HTERT RPE-1 (cell line): ENCODE data around the gene CFAP52.
"Not testable (repeated sequence)": the region's sequence is repeated elsewhere in the genome, so short reads cannot be mapped to it uniquely, and the experiment has no call there.

Experiments
- in situ Hi-C: fragments of 300-500 bp; cut with MboI; formaldehyde crosslinking; loops from 4 replicates; pipeline ENCODE4 v1.14.3; 2020; ENCODE audit warnings: low sequenced_read_pairs

The CFAP52 gene, protein sequence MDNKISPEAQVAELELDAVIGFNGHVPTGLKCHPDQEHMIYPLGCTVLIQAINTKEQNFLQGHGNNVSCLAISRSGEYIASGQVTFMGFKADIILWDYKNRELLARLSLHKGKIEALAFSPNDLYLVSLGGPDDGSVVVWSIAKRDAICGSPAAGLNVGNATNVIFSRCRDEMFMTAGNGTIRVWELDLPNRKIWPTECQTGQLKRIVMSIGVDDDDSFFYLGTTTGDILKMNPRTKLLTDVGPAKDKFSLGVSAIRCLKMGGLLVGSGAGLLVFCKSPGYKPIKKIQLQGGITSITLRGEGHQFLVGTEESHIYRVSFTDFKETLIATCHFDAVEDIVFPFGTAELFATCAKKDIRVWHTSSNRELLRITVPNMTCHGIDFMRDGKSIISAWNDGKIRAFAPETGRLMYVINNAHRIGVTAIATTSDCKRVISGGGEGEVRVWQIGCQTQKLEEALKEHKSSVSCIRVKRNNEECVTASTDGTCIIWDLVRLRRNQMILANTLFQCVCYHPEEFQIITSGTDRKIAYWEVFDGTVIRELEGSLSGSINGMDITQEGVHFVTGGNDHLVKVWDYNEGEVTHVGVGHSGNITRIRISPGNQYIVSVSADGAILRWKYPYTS

DNA sequence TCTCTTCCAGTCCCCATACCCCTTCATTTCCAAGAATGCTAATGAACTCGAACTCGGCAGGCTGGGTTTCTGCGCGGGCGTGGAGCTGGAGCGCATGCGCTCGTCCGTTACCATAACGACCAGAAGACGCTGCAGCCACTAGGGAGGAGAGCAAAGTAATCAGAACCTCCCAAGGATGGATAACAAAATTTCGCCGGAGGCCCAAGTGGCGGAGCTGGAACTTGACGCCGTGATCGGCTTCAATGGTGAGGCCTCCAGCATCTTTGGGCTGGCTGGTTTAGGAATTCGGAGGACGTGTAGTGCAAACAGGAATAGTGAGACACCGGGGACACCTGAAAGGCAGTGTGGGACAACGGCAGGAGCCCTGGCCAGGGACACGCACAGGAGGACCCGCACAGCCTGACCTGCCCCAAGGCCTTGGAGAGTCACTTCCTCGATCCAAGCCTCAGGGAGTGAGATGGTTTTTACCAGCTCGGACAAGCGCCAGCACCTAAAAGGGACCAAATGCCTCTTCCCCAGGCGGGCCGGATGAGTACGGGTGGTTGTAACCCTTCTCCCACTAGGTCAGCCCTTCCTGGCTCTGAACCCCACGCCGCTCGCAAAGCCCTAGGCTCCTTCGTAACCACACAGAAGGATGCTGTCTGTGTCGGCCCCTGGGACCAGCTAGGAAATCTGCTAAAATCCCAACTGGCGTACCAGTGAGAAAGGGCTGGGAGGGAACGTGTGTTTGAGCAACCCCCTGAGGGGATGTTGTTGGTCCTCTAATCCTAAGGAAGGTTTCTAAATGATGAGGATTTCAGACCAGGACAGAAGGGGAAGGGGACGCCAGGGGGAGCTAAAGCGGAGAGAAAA lies at the start of gene CFAP52:
Gene CFAP52 (plus strand): TSS at position 122 of the 852 bp plus-strand sequence. CDS start 54 bp downstream, at position 176.
- in situ Hi-C loops: no loop called here

- in situ Hi-C loops: no loop called here
Observed at GRCh38 chr17:9527788-9528187, 48.7 kb upstream of the CFAP52 start.

DNA sequence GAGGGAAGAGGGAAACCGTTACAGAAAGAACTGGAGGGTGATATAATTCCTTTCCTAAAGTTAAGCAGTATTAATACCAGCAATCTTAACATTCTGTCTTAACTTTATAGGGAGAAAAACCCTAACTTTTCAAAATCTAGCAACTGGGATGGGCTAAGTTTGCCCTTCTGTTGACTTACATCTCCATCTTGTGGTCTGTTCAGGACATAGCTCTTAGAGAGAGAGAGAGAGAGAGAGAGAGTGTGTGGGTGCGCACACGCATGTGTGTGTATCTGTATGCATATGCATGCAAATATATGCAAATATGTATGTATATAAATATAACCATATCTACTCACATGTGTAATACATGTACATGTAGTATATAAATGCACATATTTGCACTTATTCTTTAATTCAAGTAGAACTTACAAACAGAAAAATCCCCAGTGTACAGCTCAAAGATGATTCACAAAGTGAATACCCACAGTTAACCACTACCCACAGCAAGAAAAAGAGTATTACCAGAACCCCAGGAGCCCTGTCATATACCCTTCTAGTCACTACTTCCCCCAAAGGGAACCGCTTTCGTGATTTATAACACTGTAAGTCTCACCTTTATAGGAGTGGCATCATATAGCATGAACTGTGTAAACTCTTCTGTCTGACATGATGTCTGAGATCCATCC lies 47.3 kb upstream of the CFAP52 start:
- in situ Hi-C loops: no loop called here

- in situ Hi-C loops: no loop called here
Observed at GRCh38 chr17:9531034-9531433, 45.4 kb upstream of the CFAP52 start.

GRCh38 chr17:9532715-9533114 lies 43.7 kb upstream of the CFAP52 start:
- in situ Hi-C loops: no loop called here

DNA sequence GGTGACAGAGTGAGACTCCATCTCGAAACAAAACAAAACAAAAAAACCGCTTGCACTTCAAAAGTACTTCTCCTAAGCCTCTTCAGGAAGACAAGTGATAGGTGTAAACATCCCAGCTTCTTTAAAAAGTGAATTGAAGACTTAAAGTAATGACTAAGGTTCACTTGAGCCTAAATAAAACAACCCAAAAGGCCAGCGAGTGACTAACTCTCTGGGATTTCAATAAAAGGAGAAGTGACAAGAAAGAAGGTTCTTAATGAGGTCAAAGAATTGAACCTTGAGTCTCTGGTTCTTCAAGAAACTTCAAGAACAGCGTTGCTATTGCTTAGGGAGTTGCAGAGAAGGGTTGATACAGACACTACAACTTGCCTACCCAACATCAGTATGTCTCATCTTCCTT lies 43.0 kb upstream of the CFAP52 start:
- in situ Hi-C loops: no loop called here

DNA sequence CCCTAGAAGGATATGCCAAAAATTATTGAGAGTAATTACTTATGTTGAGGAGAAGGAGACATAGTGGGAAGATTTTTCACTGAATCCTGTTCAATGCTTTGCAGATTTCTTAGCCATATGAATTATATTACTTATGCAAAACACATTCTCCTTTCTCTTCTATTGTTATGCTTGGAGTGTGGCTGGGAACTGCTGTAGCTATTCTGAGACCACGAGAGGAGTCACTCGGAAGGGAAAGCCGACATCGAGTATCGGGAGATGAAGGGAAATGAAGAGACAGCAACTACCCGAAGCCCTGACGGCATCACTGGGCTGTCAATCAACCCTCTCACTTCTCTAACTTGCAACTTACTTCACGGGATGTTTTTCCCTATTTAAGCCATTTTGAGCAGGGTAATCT lies 40.4 kb upstream of the CFAP52 start:
- in situ Hi-C loops: no loop called here

DNA sequence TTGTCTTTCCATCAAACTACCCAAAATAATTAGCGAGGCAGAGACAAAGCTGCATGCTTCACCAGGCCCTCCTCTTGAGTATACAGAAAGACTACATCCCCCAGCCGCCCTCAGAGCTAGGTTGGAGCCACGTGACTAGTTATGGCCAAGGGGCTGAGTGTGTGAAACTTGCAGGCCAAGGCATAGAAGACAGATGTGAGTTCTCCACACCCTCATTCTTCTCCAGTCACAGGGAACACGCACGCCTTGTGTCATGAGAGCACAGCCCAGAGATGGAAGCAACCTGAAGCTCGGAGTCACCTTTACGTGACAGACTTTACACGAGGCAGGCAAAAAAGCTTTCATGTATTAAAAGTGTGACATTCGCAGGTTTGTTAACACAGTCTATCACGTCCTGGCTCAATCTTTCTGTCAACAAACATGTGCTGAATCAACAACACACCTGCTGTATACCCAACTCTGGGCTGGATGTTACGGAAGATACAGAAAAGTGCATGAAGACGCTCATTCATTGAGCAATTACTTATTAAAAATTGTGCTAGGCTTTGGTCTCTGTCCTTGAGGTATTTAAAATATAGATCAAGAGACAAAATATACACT lies 39.2 kb upstream of the CFAP52 start:
- in situ Hi-C loops: no loop called here

DNA sequence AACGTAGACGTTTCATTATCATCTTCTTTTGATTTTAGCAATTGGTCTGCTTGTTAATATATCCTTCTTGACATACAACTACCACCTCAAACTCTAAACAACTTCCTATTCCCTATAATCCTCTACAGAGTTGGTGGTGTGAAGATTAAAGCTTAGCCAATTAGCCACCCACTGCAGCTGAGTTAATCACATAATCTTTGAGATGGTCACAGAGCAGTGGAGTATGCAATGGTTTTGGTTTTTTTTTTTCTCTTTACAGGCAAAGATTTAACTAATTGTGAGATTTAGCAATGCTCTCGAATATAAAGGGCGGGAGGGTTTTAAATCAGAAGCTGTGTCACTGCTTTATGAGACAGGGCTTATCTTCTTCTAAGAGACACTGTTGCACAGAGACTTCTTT lies 37.8 kb upstream of the CFAP52 start:
- in situ Hi-C loops: no loop called here

- in situ Hi-C loops: no loop called here
Observed at GRCh38 chr17:9541718-9542117, 34.7 kb upstream of the CFAP52 start.

DNA sequence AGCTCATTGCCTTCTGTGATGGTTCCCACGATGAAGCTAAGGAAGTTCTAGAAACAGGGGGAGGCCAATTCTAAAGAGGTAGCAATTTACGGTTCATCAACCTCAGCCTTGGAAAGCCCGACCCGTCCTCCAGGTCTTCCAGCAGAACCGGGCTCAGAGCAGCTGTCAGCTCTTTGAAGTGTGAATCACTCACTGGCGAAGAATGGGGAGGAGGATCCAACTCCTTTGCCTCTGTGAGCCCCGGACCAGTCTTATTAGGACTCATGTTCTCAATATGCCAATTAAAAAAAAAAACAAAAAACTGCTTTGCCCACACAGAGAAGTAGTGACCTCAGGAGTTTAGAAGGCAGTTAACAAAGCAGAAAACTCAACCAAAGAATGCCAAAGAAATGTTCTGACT lies 32.2 kb upstream of the CFAP52 start:
- in situ Hi-C loops: no loop called here

DNA sequence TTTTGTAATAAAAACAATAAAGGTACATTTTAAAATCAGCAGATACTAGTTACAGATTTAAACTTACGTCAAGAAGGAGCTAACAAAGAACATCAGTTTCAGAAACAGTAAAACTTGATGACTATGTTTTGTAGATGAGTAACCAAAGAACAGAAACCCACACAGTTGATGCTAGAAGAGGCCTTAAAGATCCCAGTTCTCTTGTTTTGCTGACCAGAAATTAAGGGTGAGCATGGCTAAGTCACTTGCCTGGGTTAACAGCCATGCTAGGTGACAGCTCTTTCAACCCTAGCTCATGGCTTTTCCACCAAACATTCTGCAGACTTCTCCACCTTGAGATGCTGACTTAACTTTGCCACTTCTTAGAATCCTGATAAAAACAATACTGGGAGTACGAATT lies 27.2 kb upstream of the CFAP52 start:
- in situ Hi-C loops: no loop called here

GRCh38 chr17:9553181-9553580 lies 23.3 kb upstream of the CFAP52 start:
- in situ Hi-C loops: no loop called here

DNA sequence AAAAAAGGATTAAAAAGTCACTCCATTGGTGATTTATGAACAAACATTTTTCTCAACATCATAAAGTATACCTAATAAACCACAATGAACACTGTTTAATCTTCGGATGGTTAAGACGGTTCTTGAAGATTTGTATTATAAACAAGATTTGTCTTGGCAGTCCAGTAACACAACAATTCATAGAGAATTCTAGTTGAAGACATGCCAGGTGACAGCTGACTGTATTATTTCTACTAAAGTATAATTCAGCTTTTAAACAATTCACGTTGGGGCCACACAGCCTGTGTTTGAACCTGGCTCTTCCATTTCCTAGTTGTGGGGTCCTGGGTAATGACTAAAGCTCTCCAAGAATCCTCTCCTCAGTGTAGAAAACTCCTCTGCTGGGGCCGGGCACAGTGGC lies 22.8 kb upstream of the CFAP52 start:
- in situ Hi-C loops: no loop called here

- in situ Hi-C loops: not testable (repeated sequence)
Observed at GRCh38 chr17:9554715-9555114, 21.7 kb upstream of the CFAP52 start.

DNA sequence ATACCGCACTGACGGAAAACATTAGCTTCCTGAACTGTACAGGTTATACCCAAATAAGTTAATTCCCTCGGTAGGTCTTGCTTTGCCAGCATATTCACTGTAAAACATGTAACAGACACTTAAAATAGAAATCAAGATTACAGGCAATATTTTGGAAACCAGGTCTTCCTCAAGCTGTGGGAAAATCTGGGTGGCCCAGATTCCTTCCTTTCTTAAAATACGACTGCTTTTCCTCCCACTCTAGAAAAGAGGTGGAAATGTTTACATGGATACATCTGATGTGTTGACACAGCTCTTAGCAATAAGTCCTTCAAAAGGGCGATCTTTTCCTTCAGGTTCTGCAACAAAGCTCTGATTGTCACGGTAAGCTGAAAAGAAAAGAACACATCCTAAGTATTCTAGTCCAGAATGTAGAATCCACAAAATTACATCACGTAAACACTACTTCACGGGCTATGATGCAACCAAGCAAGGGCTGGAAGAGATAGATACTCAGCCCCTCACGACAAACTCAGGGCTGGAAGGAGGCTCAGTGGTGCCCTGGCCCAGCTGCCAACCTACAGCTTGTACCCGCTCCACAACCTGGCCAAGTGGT lies 19.2 kb upstream of the CFAP52 start:
- in situ Hi-C loops: no loop called here

DNA sequence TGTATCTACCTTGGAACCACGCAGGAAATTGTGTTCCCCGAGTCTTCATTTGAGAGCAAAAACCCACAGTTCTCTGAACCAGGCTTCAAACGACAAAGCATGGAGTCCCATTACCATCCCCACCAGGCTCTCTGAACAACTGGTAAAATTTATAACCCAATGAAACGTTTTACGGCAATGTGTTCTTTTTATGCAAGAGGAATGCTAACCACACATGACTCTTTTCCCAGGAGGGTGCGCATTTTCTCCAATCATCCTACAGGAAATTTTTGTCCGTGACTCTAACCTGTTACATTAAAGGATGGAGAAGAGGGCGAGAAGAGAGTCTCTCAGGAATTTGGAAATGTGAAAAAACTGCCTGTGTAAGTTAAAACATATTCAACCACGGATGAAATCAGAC lies 18.6 kb upstream of the CFAP52 start:
- in situ Hi-C loops: no loop called here

- in situ Hi-C loops: no loop called here
Observed at GRCh38 chr17:9564104-9564503, 12.3 kb upstream of the CFAP52 start.

GRCh38 chr17:9566067-9566466 lies 10.4 kb upstream of the CFAP52 start:
- in situ Hi-C loops: no loop called here

DNA sequence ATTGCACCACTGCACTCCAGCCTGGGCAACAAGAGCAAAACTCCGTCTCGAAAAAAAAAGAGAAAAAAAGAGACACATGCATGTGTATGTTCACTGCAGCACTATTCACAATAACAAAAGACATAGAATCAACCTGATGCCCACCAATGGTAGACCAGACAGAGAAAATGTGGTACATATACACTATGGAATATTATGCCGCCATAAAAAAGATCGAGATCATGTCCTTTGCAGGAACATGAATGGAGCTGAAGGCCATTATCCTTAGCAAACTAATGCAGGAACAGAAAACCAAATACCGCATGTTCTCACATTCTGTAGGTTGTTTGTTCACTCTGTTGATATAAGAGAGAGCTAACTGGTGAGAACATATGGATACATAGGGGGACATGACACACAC lies 9.7 kb upstream of the CFAP52 start:
- in situ Hi-C loops: not testable (repeated sequence)
